ENCODE results near the gene ADGRB3. TPM values are rescaled to one million over a fixed set of nuclear protein-coding genes. Genes with fewer than 3 reads are reported as not detected.

ADGRB3 gene
- total RNA-seq, 1 donor from 2014 or later: 2.4 TPM

- no peak for DNase-seq (ENCODE audit: low spot score)
- Mint-ChIP-seq H3K27me3 (ENCODE audit: unreplicated experiment) (no peaks in the 10 kb centered on the region), H3K4me3 (ENCODE audit: unreplicated experiment) (no peak overlapping the region), H3K36me3 (ENCODE audit: low read depth, unreplicated experiment) (no peaks in the 10 kb centered on the region), H3K4me1 (ENCODE audit: unreplicated experiment) (peaks cover 6% of the 10 kb centered on the region), H3K9me3 (ENCODE audit: unreplicated experiment) (no peaks in the 10 kb centered on the region), H3K27ac (ENCODE audit: unreplicated experiment) (no peak overlapping the region)
- TF ChIP-seq CTCF (IDR thresholded peaks at IDR 0.05; ENCODE audit: unreplicated experiment): no peak
These were observed 659.3 kb downstream of the ADGRB3 start for GRCh38 chr6:69294407-69294806.

GRCh38 chr6:69294862-69295261, 659.8 kb downstream of the ADGRB3 start:
- peaks cover 6% of the 10 kb centered on the region for H3K4me1 Mint-ChIP-seq (ENCODE audit: unreplicated experiment)
- no peaks in the 10 kb centered on the region for H3K36me3 Mint-ChIP-seq (ENCODE audit: low read depth, unreplicated experiment)
- H3K27me3 Mint-ChIP-seq (ENCODE audit: unreplicated experiment): no peaks in the 10 kb centered on the region
- H3K27ac Mint-ChIP-seq (ENCODE audit: unreplicated experiment): no peak overlapping the region
- no peak for TF ChIP-seq CTCF (IDR thresholded peaks at IDR 0.05; ENCODE audit: unreplicated experiment)
- no peak for DNase-seq (ENCODE audit: low spot score)
- no peaks in the 10 kb centered on the region for H3K9me3 Mint-ChIP-seq (ENCODE audit: unreplicated experiment)
- no peak overlapping the region for H3K4me3 Mint-ChIP-seq (ENCODE audit: unreplicated experiment)

GRCh38 chr6:69303382-69303781, 668.3 kb downstream of the ADGRB3 start:
- no peak overlapping the region for H3K4me3 Mint-ChIP-seq (ENCODE audit: unreplicated experiment)
- H3K4me1 Mint-ChIP-seq (ENCODE audit: unreplicated experiment): peaks cover 10% of the 10 kb centered on the region
- H3K36me3 Mint-ChIP-seq (ENCODE audit: low read depth, unreplicated experiment): no peaks in the 10 kb centered on the region
- H3K27ac Mint-ChIP-seq (ENCODE audit: unreplicated experiment): no peak overlapping the region
- no peaks in the 10 kb centered on the region for H3K27me3 Mint-ChIP-seq (ENCODE audit: unreplicated experiment)
- H3K9me3 Mint-ChIP-seq (ENCODE audit: unreplicated experiment): no peaks in the 10 kb centered on the region
- DNase-seq (ENCODE audit: low spot score): no peak
- no peak for TF ChIP-seq CTCF (IDR thresholded peaks at IDR 0.05; ENCODE audit: unreplicated experiment)

- Mint-ChIP-seq H3K9me3 (ENCODE audit: unreplicated experiment) (no peaks in the 10 kb centered on the region), H3K4me1 (ENCODE audit: unreplicated experiment) (peaks cover 4% of the 10 kb centered on the region), H3K4me3 (ENCODE audit: unreplicated experiment) (no peak overlapping the region), H3K27ac (ENCODE audit: unreplicated experiment) (no peak overlapping the region), H3K27me3 (ENCODE audit: unreplicated experiment) (no peaks in the 10 kb centered on the region), H3K36me3 (ENCODE audit: low read depth, unreplicated experiment) (no peaks in the 10 kb centered on the region)
- TF ChIP-seq CTCF (IDR thresholded peaks at IDR 0.05; ENCODE audit: unreplicated experiment): no peak
- DNase-seq (ENCODE audit: low spot score): no peak
These were observed 670.4 kb downstream of the ADGRB3 start for GRCh38 chr6:69305456-69305855.

GRCh38 chr6:69308584-69308983, 673.5 kb downstream of the ADGRB3 start:
- no peak for TF ChIP-seq CTCF (IDR thresholded peaks at IDR 0.05; ENCODE audit: unreplicated experiment)

More at GRCh38 chr6:69308584-69308983, 673.5 kb downstream of the ADGRB3 start:
- H3K27me3 Mint-ChIP-seq (ENCODE audit: unreplicated experiment): no peaks in the 10 kb centered on the region
- no peaks in the 10 kb centered on the region for H3K36me3 Mint-ChIP-seq (ENCODE audit: low read depth, unreplicated experiment)
- DNase-seq (ENCODE audit: low spot score): no peak
- no peaks in the 10 kb centered on the region for H3K4me1 Mint-ChIP-seq (ENCODE audit: unreplicated experiment)
- no peaks in the 10 kb centered on the region for H3K9me3 Mint-ChIP-seq (ENCODE audit: unreplicated experiment)
- H3K4me3 Mint-ChIP-seq (ENCODE audit: unreplicated experiment): no peak overlapping the region
- no peak overlapping the region for H3K27ac Mint-ChIP-seq (ENCODE audit: unreplicated experiment)
